HuH-7 (cell line): ENCODE data around the gene SEC16B.

ENCODE experiments used
- DNase-seq: peaks from one replicate; pipeline ENCODE4 v3.0.0; 2011; ENCODE audit warnings: low spot score

SEC16B gene

GRCh38 chr1:177944016-177944949, 25.6 kb downstream of the SEC16B start:
- DNase-seq, result no peak

- DNase-seq, result no peak
Observed at GRCh38 chr1:177941976-177942375, 27.9 kb downstream of the SEC16B start.

GRCh38 chr1:177940682-177941081, 29.2 kb downstream of the SEC16B start:
- no peak for DNase-seq

- DNase-seq, result no peak
Observed at GRCh38 chr1:177937931-177938330, 31.9 kb downstream of the SEC16B start.

- DNase-seq, result no peak
Observed at GRCh38 chr1:177937174-177937770, 32.6 kb downstream of the SEC16B start.

GRCh38 chr1:177935638-177936415, 34.0 kb downstream of the SEC16B start:
- DNase-seq, result no peak

- no peak for DNase-seq
Observed at GRCh38 chr1:177934927-177935326, 34.9 kb downstream of the SEC16B start.

GRCh38 chr1:177934461-177934860, 35.4 kb downstream of the SEC16B start:
- DNase-seq, result no peak

GRCh38 chr1:177933881-177934280, 36.0 kb downstream of the SEC16B start:
- DNase-seq, result no peak

GRCh38 chr1:177932123-177932522, 37.7 kb downstream of the SEC16B start:
- DNase-seq, result no peak

GRCh38 chr1:177928952-177929351, 40.9 kb downstream of the SEC16B start:
- DNase-seq, result no peak

- DNase-seq, result no peak
Observed at GRCh38 chr1:177928194-177928593, 41.7 kb downstream of the SEC16B start.

GRCh38 chr1:177927021-177927596, 42.7 kb downstream of the SEC16B start:
- DNase-seq, result no peak

GRCh38 chr1:177926201-177926600, 43.7 kb downstream of the SEC16B start:
- DNase-seq, result no peak

- no peak for DNase-seq
Observed at GRCh38 chr1:177925006-177925405, 44.9 kb downstream of the SEC16B start.

- no peak for DNase-seq
Observed at GRCh38 chr1:177923441-177923840, 46.4 kb downstream of the SEC16B start.

- DNase-seq, result no peak
Observed at GRCh38 chr1:177922209-177922608, 47.6 kb downstream of the SEC16B start.

GRCh38 chr1:177921590-177921989, 48.3 kb downstream of the SEC16B start:
- DNase-seq, result no peak

- no peak for DNase-seq
Observed at GRCh38 chr1:177920091-177920490, 49.8 kb downstream of the SEC16B start.

- DNase-seq, result no peak
Observed at GRCh38 chr1:177915641-177916040, 54.2 kb downstream of the SEC16B start.

- DNase-seq, result no peak
Observed at GRCh38 chr1:177914603-177915002, 55.3 kb downstream of the SEC16B start.
